GM12878 (cell line): ENCODE results near the gene LRBA. TPM values are rescaled to one million over a fixed set of nuclear protein-coding genes. Genes with fewer than 3 reads are reported as not detected.

Source experiments
- CBX3 ChIP-seq: fragments of 200-600 bp; sonication (generic); IDR thresholded peaks from 2 replicates; pipeline ENCODE4 v1.6.1; 2016; ENCODE audit warnings: low read depth, borderline replicate concordance
- EZH2 ChIP-seq: IDR thresholded peaks from 2 replicates; pipeline ENCODE4 v1.6.1; 2012; ENCODE audit warnings: low read depth, mild to moderate bottlenecking, control low read depth, inconsistent platforms, low read length, borderline replicate concordance; ENCODE audit not compliant: control insufficient read depth
- IKZF2 ChIP-seq, 2 experiments: fragments of 450-650 bp; IDR thresholded peaks; 2 replicates each; pipeline ENCODE4 v1.6.1; 2017; ENCODE audit warnings: mild to moderate bottlenecking in 2 of 2, moderate library complexity in 2 of 2
- MTA2 ChIP-seq: fragments of 450-650 bp; IDR thresholded peaks from 2 replicates; pipeline ENCODE4 v1.6.1; 2016; ENCODE audit warnings: low read depth, mild to moderate bottlenecking, moderate library complexity
- NR2F1 ChIP-seq: fragments of 450-650 bp; conservative IDR thresholded peaks from 2 replicates; pipeline ENCODE4 v1.6.1; 2017; ENCODE audit warnings: mild to moderate bottlenecking
- RBBP5 ChIP-seq: fragments of 200-600 bp; sonication (generic); conservative IDR thresholded peaks from 2 replicates; pipeline ENCODE4 v1.6.1; 2016
- TCF12 ChIP-seq: IDR thresholded peaks from 2 replicates; pipeline ENCODE4 v1.6.1; 2011; ENCODE audit warnings: low read depth, mild to moderate bottlenecking, low read length
- ZZZ3 ChIP-seq: IDR thresholded peaks from 2 replicates; pipeline ENCODE4 v1.6.1; 2011; ENCODE audit warnings: low read depth; ENCODE audit not compliant: control insufficient read depth, insufficient read length
- polyA plus RNA-seq, 11 experiments: library from polyadenylated mRNA; depleted of rRNA in 4 of 11; unstranded in 6 of 11; stranded (reverse) in 5 of 11; fragments of >200 nt; fragmentation: Nextera tagmentation in 4 of 11; fragmentation: Illumina TruSeq in 1 of 11; extraction: Ambion mirVana in 4 of 11; extraction: Trizol in 1 of 11; gene quantifications; 1 replicate in 1 of 11; 2 replicates in 10 of 11; pipeline versions ENCODE4 v1.2.1 to v1.2.3, GENCODE V29; 2011 to 2016; ENCODE audit warnings: inconsistent platforms in 2 of 11, missing spikeins in 2 of 11, low read depth in 1 of 11
- total RNA-seq, 4 experiments: library from RNA; depleted of rRNA in 3 of 4; stranded (reverse); fragments of >200 nt in 3 of 4; fragmentation: Illumina TruSeq in 1 of 4; extraction: Trizol in 1 of 4; gene quantifications; 2 replicates each; pipeline versions ENCODE4 v1.2.1 to v1.2.3, GENCODE V29; 2013 to 2021
- TF ChIP-seq, protein P1 (sequence below): fragments of 450-650 bp; IDR thresholded peaks from 2 replicates; pipeline ENCODE4 v1.6.1; 2016; ENCODE audit warnings: mild to moderate bottlenecking, moderate library complexity, borderline replicate concordance
- TF ChIP-seq, protein P2 (sequence below): fragments of 450-650 bp; formaldehyde crosslinking; IDR thresholded peaks from 2 replicates; pipeline ENCODE4 v1.4.0; 2020; ENCODE audit warnings: mild to moderate bottlenecking, moderate library complexity
- TF ChIP-seq, protein P3 (sequence below): fragments of 450-650 bp; IDR thresholded peaks from 2 replicates; pipeline ENCODE4 v1.6.1; 2018; ENCODE audit warnings: borderline replicate concordance, mild to moderate bottlenecking; ENCODE audit not compliant: partially characterized antibody
- TF ChIP-seq, protein P4 (sequence below): fragments of 150-350 bp; IDR thresholded peaks from 2 replicates; pipeline ENCODE4 v1.6.1; 2014; ENCODE audit warnings: mild to moderate bottlenecking, low read depth, low read length

The LRBA gene
- total and polyA plus RNA-seq, 10 of the 15 experiments (the other 5 are each of a cell fraction or from before 2014, with no cell fraction given) = 20.3 to 93.4 (median 55.0) TPM

DNA sequence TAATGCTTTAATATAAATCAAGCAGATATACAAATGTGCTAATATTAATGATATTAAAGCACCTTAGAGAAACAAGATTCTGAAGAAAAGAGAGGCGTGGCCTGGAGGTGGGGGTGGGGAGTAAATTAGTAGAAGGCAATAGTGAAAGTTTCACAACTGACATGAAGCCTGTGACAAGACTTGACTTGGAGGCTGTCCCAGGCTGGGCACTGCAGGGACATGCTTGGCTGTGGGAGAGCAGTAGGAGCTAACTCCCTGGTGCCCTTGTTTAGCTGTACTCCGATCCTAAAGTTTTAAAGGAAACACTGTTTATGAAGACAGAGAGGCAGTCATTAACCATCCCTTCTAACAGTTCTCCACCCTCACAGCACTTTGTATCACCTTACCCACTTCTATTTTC, 672.1 kb downstream of the LRBA start (continued):
- TF ChIP-seq, protein P1, sequence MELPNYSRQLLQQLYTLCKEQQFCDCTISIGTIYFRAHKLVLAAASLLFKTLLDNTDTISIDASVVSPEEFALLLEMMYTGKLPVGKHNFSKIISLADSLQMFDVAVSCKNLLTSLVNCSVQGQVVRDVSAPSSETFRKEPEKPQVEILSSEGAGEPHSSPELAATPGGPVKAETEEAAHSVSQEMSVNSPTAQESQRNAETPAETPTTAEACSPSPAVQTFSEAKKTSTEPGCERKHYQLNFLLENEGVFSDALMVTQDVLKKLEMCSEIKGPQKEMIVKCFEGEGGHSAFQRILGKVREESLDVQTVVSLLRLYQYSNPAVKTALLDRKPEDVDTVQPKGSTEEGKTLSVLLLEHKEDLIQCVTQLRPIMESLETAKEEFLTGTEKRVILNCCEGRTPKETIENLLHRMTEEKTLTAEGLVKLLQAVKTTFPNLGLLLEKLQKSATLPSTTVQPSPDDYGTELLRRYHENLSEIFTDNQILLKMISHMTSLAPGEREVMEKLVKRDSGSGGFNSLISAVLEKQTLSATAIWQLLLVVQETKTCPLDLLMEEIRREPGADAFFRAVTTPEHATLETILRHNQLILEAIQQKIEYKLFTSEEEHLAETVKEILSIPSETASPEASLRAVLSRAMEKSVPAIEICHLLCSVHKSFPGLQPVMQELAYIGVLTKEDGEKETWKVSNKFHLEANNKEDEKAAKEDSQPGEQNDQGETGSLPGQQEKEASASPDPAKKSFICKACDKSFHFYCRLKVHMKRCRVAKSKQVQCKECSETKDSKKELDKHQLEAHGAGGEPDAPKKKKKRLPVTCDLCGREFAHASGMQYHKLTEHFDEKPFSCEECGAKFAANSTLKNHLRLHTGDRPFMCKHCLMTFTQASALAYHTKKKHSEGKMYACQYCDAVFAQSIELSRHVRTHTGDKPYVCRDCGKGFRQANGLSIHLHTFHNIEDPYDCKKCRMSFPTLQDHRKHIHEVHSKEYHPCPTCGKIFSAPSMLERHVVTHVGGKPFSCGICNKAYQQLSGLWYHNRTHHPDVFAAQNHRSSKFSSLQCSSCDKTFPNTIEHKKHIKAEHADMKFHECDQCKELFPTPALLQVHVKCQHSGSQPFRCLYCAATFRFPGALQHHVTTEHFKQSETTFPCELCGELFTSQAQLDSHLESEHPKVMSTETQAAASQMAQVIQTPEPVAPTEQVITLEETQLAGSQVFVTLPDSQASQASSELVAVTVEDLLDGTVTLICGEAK = no peak
- TF ChIP-seq TCF12 = no peak
- TF ChIP-seq RBBP5 = no peak
- TF ChIP-seq, protein P2, sequence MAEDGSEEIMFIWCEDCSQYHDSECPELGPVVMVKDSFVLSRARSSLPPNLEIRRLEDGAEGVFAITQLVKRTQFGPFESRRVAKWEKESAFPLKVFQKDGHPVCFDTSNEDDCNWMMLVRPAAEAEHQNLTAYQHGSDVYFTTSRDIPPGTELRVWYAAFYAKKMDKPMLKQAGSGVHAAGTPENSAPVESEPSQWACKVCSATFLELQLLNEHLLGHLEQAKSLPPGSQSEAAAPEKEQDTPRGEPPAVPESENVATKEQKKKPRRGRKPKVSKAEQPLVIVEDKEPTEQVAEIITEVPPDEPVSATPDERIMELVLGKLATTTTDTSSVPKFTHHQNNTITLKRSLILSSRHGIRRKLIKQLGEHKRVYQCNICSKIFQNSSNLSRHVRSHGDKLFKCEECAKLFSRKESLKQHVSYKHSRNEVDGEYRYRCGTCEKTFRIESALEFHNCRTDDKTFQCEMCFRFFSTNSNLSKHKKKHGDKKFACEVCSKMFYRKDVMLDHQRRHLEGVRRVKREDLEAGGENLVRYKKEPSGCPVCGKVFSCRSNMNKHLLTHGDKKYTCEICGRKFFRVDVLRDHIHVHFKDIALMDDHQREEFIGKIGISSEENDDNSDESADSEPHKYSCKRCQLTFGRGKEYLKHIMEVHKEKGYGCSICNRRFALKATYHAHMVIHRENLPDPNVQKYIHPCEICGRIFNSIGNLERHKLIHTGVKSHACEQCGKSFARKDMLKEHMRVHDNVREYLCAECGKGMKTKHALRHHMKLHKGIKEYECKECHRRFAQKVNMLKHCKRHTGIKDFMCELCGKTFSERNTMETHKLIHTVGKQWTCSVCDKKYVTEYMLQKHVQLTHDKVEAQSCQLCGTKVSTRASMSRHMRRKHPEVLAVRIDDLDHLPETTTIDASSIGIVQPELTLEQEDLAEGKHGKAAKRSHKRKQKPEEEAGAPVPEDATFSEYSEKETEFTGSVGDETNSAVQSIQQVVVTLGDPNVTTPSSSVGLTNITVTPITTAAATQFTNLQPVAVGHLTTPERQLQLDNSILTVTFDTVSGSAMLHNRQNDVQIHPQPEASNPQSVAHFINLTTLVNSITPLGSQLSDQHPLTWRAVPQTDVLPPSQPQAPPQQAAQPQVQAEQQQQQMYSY = no peak
- no peak for TF ChIP-seq MTA2
- no peak for TF ChIP-seq IKZF2 (IDR thresholded peaks at IDR 0.05)
- TF ChIP-seq, protein P3, sequence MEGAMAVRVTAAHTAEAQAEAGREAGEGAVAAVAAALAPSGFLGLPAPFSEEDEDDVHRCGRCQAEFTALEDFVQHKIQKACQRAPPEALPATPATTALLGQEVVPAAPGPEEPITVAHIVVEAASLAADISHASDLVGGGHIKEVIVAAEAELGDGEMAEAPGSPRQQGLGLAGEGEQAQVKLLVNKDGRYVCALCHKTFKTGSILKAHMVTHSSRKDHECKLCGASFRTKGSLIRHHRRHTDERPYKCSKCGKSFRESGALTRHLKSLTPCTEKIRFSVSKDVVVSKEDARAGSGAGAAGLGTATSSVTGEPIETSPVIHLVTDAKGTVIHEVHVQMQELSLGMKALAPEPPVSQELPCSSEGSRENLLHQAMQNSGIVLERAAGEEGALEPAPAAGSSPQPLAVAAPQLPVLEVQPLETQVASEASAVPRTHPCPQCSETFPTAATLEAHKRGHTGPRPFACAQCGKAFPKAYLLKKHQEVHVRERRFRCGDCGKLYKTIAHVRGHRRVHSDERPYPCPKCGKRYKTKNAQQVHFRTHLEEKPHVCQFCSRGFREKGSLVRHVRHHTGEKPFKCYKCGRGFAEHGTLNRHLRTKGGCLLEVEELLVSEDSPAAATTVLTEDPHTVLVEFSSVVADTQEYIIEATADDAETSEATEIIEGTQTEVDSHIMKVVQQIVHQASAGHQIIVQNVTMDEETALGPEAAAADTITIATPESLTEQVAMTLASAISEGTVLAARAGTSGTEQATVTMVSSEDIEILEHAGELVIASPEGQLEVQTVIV = no peak
- no peak for TF ChIP-seq ZZZ3
- TF ChIP-seq EZH2 = no peak
- TF ChIP-seq CBX3 = no peak
- no peak for TF ChIP-seq NR2F1
- TF ChIP-seq, protein P4, sequence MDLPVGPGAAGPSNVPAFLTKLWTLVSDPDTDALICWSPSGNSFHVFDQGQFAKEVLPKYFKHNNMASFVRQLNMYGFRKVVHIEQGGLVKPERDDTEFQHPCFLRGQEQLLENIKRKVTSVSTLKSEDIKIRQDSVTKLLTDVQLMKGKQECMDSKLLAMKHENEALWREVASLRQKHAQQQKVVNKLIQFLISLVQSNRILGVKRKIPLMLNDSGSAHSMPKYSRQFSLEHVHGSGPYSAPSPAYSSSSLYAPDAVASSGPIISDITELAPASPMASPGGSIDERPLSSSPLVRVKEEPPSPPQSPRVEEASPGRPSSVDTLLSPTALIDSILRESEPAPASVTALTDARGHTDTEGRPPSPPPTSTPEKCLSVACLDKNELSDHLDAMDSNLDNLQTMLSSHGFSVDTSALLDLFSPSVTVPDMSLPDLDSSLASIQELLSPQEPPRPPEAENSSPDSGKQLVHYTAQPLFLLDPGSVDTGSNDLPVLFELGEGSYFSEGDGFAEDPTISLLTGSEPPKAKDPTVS = no peak
- TF ChIP-seq, all 136 proteins: peak for 0
